Loucy (cell line): ENCODE data around the gene RAB22A.

Experiments
- H2AFZ ChIP-seq: fragments of 200-600 bp; sonication (generic); 2 replicates; pipeline ENCODE4 v1.6.0; 2016; ENCODE audit warnings: antibody characterized with exemption, mild to moderate bottlenecking, low read length, moderate library complexity
- H3F3A ChIP-seq: fragments of 200-600 bp; 2 replicates; pipeline ENCODE4 v1.6.0; 2016; ENCODE audit warnings: antibody characterized with exemption, low read depth, mild to moderate bottlenecking
- H3K27me3 ChIP-seq: fragments of 200-600 bp; sonication (generic); 2 replicates; pipeline ENCODE4 v1.6.1; 2014; ENCODE audit warnings: low read length, mild to moderate bottlenecking; ENCODE audit not compliant: insufficient read depth, poor library complexity, severe bottlenecking
- H3K36me3 ChIP-seq: fragments of 200-600 bp; sonication (generic); 2 replicates; pipeline ENCODE4 v1.6.1; 2016; ENCODE audit warnings: low read length; ENCODE audit not compliant: insufficient read depth
- H3K4me1 ChIP-seq: fragments of 200-600 bp; sonication (generic); 2 replicates; pipeline ENCODE4 v1.5.1; 2014; ENCODE audit warnings: low read length, mild to moderate bottlenecking; ENCODE audit not compliant: insufficient read depth, poor library complexity, severe bottlenecking
- H3K4me2 ChIP-seq: fragments of 200-600 bp; sonication (generic); 2 replicates; pipeline ENCODE4 v1.6.0; 2014; ENCODE audit warnings: antibody characterized with exemption, low read length, low read depth, mild to moderate bottlenecking; ENCODE audit not compliant: poor library complexity, severe bottlenecking
- H3K4me3 ChIP-seq: fragments of 200-600 bp; sonication (generic); 2 replicates; pipeline ENCODE4 v1.5.1; 2014; ENCODE audit warnings: low read length, mild to moderate bottlenecking, mixed read lengths; ENCODE audit not compliant: poor library complexity, severe bottlenecking
- H3K79me2 ChIP-seq: fragments of 200-600 bp; sonication (generic); 2 replicates; pipeline ENCODE4 v1.6.1; 2014; ENCODE audit warnings: low read length; ENCODE audit not compliant: insufficient read depth
- H3K9ac ChIP-seq: fragments of 200-600 bp; sonication (generic); 2 replicates; pipeline ENCODE4 v1.6.0; 2014; ENCODE audit warnings: mild to moderate bottlenecking, low read depth, low read length, moderate library complexity; ENCODE audit not compliant: poor library complexity, severe bottlenecking
- H3K9me2 ChIP-seq: fragments of 200-600 bp; sonication (generic); replicated peaks from 2 replicates; pipeline ENCODE4 v1.6.1; 2016; ENCODE audit warnings: low read depth, low read length, mixed read lengths
- H3K9me3 ChIP-seq: fragments of 200-600 bp; sonication (generic); 2 replicates; pipeline ENCODE4 v1.6.1; 2014; ENCODE audit warnings: mild to moderate bottlenecking, antibody characterized with exemption, low read length, low read depth; ENCODE audit not compliant: insufficient read depth
- H4K20me1 ChIP-seq: fragments of 200-600 bp; sonication (generic); 2 replicates; pipeline ENCODE4 v1.6.0; 2014; ENCODE audit warnings: antibody characterized with exemption, low read length, mild to moderate bottlenecking; ENCODE audit not compliant: insufficient read depth, poor library complexity, severe bottlenecking
- CTCF ChIP-seq: fragments of 200-600 bp; sonication (generic); conservative IDR thresholded peaks from 2 replicates; pipeline ENCODE4 v1.5.1; 2014; ENCODE audit warnings: mild to moderate bottlenecking, antibody characterized with exemption, low read length
- EZH2phosphoT487 ChIP-seq: fragments of 200-600 bp; IDR thresholded peaks from 2 replicates; pipeline ENCODE4 v1.6.1; 2018; ENCODE audit warnings: antibody characterized with exemption, mild to moderate bottlenecking, moderate library complexity, borderline replicate concordance

Gene RAB22A

GRCh38 chr20:58382096-58382495 lies 72.6 kb downstream of the RAB22A start:
- H3K9ac ChIP-seq: no peak overlapping the region
- no peaks in the 10 kb centered on the region for H3K27me3 ChIP-seq
- TF ChIP-seq CTCF (no peak), EZH2phosphoT487 (no peak)
- H3K9me2 ChIP-seq: no peaks in the 10 kb centered on the region
- H4K20me1 ChIP-seq: no peaks in the 10 kb centered on the region
- H3K4me3 ChIP-seq: no peak overlapping the region
- no peaks in the 10 kb centered on the region for H3F3A ChIP-seq
- H3K9me3 ChIP-seq: peaks cover 9% of the 10 kb centered on the region; the same call in 1 of the 2 replicates
- no peaks in the 10 kb centered on the region for H3K79me2 ChIP-seq
- no peaks in the 10 kb centered on the region for H3K4me1 ChIP-seq
- H3K4me2 ChIP-seq: no peak overlapping the region
- H2AFZ ChIP-seq: no peak overlapping the region
- H3K36me3 ChIP-seq: no peaks in the 10 kb centered on the region

GRCh38 chr20:58384821-58385220 lies 75.3 kb downstream of the RAB22A start:
- Histone ChIP-seq H3K4me3 (no peak overlapping the region), H3K27me3 (peaks cover 7% of the 10 kb centered on the region), H3K4me2 (no peak overlapping the region), H3K4me1 (peaks cover 11% of the 10 kb centered on the region), H3K9me2 (no peaks in the 10 kb centered on the region), H4K20me1 (peaks cover 6% of the 10 kb centered on the region), H3K9ac (no peak overlapping the region), H3F3A (no peaks in the 10 kb centered on the region), H2AFZ (no peak overlapping the region), H3K36me3 (no peaks in the 10 kb centered on the region), H3K79me2 (peaks cover 8% of the 10 kb centered on the region), H3K9me3 (peaks cover 9% of the 10 kb centered on the region; the same call in 1 of the 2 replicates)
- no peak for TF ChIP-seq EZH2phosphoT487
- TF ChIP-seq CTCF: no peak

- Histone ChIP-seq H3K4me1 (peaks cover 41% of the 10 kb centered on the region), H3K9me2 (no peaks in the 10 kb centered on the region), H3K79me2 (peaks cover 41% of the 10 kb centered on the region), H3K9me3 (no peaks in the 10 kb centered on the region), H3K9ac (peak overlapping the region; percentile 63), H3K27me3 (peaks cover 7% of the 10 kb centered on the region), H3K36me3 (no peaks in the 10 kb centered on the region), H4K20me1 (peaks cover 39% of the 10 kb centered on the region), H2AFZ (peak overlapping the region; percentile 79; the same call in 1 of the 2 replicates), H3K4me3 (peak overlapping the region; percentile 94), H3K4me2 (peak overlapping the region; percentile 75), H3F3A (no peaks in the 10 kb centered on the region)
- TF ChIP-seq CTCF (no peak), EZH2phosphoT487 (no peak)
Measured at GRCh38 chr20:58388028-58388601, 78.6 kb downstream of the RAB22A start.
